HG02970 (cell line): ENCODE data around the gene RNASET2.
"Not testable (repeated sequence)": the region's sequence is repeated elsewhere in the genome, so short reads cannot be mapped to it uniquely, and the experiment has no call there.

ENCODE experiments used
- ATAC-seq: cut with Tn5 transposase; IDR thresholded peaks from one replicate; pipeline ENCODE4 v1.9.1; 2021; ENCODE audit warnings: mild to moderate bottlenecking, moderate library complexity, moderate number of reproducible peaks; ENCODE audit not compliant: unreplicated experiment, low FRiP score

The RNASET2 gene

DNA sequence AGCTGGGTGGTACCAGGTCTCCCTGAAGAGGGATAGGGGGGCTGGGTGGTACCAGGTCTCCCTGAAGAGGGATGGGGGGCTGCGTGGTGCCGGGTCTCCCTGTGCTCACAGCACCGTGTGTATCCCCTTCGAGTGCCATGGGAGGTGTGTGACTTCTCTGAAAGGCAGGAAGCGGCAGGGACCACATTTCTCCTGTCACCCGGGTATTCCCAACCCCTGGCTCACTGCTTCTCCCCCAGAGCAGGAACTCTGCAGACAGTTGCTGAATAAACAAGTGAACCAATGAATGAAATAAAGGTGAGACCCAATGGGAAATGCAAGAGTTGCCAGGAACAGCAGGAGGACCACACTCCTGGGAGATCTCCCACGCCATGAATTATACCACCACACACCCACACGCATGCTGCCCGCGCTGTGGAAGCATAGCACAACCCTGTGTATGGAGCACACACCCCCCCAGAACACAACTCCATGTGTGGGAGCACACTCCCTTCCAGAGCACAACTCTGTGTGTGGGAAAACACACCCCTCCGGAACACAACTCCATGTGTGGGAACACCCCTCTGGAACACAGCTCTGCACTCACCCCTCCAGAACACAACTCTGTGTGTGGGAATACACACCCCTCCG is 50.7 kb downstream of the RNASET2 start:
- no peak for ATAC-seq

GRCh38 chr6:166905013-166905412 is 51.3 kb downstream of the RNASET2 start:
- ATAC-seq: no peak

- no peak for ATAC-seq
These were observed 52.1 kb downstream of the RNASET2 start for GRCh38 chr6:166904101-166904746.

- ATAC-seq: no peak
These were observed 52.9 kb downstream of the RNASET2 start for GRCh38 chr6:166903500-166903899.

GRCh38 chr6:166903027-166903426 is 53.3 kb downstream of the RNASET2 start:
- no peak for ATAC-seq

DNA sequence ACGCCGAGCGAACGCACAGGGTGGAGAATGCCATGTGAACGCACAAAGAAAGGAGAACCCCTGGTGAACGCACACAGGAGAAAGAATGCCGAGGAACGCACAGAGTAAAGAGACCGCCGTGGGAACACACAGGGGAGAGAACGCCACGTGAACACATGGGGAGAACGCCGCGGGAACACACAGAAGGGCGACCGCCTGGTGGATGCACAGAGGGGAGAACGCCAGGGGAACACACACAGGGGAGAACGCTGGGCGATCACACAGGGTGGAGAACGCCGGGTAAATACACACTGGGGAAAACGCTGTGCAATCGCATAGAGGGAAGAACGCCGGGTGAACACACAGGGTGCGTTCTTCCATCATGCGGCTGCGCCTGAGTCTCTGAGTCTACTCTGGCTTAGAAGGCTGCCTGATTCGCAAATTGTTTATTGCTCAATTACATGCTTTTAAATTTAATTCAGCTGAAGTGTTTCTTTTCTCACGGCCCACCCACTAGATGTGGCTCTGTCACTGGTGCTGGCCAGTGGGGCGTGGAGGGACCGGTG is 54.1 kb downstream of the RNASET2 start:
- no peak for ATAC-seq

DNA sequence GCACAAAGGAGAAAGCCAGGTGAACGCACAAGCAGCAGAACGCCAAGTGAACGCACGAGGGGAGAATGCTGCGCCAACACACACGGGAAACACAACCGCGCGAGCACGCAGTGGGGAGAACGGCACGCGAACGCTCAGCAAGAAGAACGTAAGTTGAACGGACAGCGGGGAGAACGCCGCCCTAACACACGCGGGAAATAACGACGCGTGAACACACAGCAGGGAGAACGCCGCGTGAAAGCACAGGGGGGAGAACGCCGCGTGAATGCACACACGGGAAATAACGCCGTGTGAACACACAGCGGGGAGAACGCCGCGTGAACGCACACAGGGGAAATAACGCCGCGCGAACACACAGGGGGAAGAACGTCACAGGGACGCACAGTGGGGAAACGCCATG is 54.7 kb downstream of the RNASET2 start:
- ATAC-seq: no peak

DNA sequence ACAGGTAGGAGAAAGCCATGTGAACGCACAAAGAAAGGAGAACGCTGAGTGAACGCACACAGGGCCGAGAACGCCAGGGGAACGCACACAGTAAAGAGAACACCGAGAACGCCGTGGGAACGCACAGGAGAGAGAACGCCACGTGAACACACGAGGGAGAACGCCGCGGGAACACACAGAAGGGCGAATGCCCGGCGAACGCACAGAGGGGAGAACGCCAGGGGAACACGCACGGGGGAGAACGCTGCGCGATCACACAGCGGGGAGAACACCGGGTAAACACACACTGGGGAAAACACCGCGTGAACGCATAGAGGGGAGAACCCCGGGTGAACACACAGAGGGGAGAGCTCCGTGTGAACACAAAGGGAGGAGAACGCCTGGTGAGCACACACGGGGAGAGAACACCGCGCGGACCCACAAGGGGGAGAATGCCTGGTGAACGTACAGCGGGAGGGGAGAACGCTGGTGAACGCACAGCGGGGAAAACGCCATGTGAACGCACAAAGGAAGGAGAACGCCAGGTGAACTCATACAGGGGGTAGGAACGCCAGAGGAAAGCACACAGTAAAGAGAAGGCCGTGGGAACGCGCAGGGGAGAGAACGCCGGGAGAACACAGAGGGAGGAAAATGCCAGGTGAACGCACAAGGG is 55.3 kb downstream of the RNASET2 start:
- ATAC-seq: no peak

GRCh38 chr6:166900130-166900708 is 56.1 kb downstream of the RNASET2 start:
- no peak for ATAC-seq

GRCh38 chr6:166898910-166899309 is 57.4 kb downstream of the RNASET2 start:
- no peak for ATAC-seq

GRCh38 chr6:166894614-166895013 is 61.7 kb downstream of the RNASET2 start:
- ATAC-seq: not testable (repeated sequence)

- not testable (repeated sequence) for ATAC-seq
These were observed 63.9 kb downstream of the RNASET2 start for GRCh38 chr6:166892472-166892871.

GRCh38 chr6:166886773-166887172 is 69.6 kb downstream of the RNASET2 start:
- not testable (repeated sequence) for ATAC-seq

DNA sequence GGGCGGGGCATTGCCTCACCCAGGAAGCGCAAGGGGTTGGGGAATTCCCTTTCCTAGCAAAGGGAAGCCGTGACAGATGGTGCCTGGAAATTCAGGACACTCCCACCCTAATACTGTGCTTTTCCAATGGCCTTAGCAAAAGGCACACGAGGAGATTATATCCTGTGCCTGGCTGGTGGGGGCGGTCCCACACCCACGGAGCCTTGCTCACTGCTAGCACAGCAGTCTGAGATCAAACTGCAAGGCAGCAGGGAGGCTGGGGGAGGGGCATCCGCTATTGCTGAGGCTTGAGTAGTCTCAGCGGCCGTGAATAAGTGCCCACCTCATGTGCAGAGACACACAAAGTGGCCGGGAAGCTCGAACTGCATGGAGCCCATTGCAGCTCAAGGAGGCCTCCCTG is 71.4 kb downstream of the RNASET2 start:
- ATAC-seq: not testable (repeated sequence)

DNA sequence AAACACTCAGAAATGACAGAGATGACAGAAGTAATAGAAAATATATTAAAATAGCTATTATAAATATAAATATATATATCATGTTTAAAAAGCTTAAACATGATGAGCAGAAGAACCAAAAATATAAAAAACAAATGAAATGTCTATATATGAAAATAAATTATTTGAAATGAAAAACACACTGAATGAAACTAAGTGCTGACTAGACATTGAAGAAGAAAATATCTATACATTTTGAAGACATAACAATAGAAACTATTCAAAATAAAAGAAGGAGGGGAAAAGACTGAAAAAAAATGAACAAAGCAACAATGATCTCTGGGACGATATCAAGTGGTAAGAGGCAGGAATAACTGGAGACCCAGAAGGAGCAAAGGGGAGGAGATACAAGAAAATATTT is 76.8 kb downstream of the RNASET2 start:
- ATAC-seq: no peak
